ENCODE results near the gene LIG1. TPM values are rescaled to one million over a fixed set of nuclear protein-coding genes. Genes with fewer than 3 reads are reported as not detected.

The LIG1 gene
- total and polyA plus RNA-seq, 2 experiments from 2014 or later: 79.3 to 96.9 TPM

- Mint-ChIP-seq H3K4me1 (peaks cover 27% of the 10 kb centered on the region), H3K27ac (no peak overlapping the region; the same call in 1 of the 2 replicates), H3K4me3 (no peak overlapping the region), H3K9me3 (peaks cover 11% of the 10 kb centered on the region; the same call in 1 of the 3 replicates), H3K27me3 (ENCODE audit: insufficient read depth, low read depth, poor library complexity) (peaks cover 15% of the 10 kb centered on the region), H3K36me3 (ENCODE audit: low read depth) (peaks cover 25% of the 10 kb centered on the region)
- Histone ChIP-seq H3K36me3 (ENCODE audit: insufficient read depth) (no peaks in the 10 kb centered on the region), H4K20me1 (replicated peaks; ENCODE audit: insufficient read depth) (no peaks in the 10 kb centered on the region), H3K79me2 (replicated peaks; ENCODE audit: insufficient read depth) (no peaks in the 10 kb centered on the region), H2AFZ (no peak overlapping the region), H3K4me3 (no peak overlapping the region), H3K27ac (ENCODE audit: low read depth) (no peak overlapping the region), H3K27me3 (ENCODE audit: insufficient read depth) (no peaks in the 10 kb centered on the region), H3K9me2 (ENCODE audit: insufficient read depth) (no peaks in the 10 kb centered on the region; the same call in 1 of the 2 replicates), H3K4me2 (no peak overlapping the region), H3F3A (replicated peaks; ENCODE audit: low read depth) (no peaks in the 10 kb centered on the region; the same call in 1 of the 2 replicates), H3K4me1 (ENCODE audit: insufficient read depth) (no peaks in the 10 kb centered on the region; the same call in 1 of the 2 replicates)
- TF ChIP-seq, protein P1, sequence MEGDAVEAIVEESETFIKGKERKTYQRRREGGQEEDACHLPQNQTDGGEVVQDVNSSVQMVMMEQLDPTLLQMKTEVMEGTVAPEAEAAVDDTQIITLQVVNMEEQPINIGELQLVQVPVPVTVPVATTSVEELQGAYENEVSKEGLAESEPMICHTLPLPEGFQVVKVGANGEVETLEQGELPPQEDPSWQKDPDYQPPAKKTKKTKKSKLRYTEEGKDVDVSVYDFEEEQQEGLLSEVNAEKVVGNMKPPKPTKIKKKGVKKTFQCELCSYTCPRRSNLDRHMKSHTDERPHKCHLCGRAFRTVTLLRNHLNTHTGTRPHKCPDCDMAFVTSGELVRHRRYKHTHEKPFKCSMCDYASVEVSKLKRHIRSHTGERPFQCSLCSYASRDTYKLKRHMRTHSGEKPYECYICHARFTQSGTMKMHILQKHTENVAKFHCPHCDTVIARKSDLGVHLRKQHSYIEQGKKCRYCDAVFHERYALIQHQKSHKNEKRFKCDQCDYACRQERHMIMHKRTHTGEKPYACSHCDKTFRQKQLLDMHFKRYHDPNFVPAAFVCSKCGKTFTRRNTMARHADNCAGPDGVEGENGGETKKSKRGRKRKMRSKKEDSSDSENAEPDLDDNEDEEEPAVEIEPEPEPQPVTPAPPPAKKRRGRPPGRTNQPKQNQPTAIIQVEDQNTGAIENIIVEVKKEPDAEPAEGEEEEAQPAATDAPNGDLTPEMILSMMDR (conservative IDR thresholded peaks at IDR 0.05; ENCODE audit: low read depth in 2 of 2): peak; percentile 67 to 72
- TF ChIP-seq ZNF331 (CRISPR knock-in tag; IDR thresholded peaks at IDR 0.05; ENCODE audit: low read depth): no peak
- DNase-seq (ENCODE audit: low spot score) (peak; percentile 76), ATAC-seq (no peak; the same call in 1 of the 3 replicates)
These were observed 24.1 kb upstream of the LIG1 start for GRCh38 chr19:48194041-48194843.

DNA sequence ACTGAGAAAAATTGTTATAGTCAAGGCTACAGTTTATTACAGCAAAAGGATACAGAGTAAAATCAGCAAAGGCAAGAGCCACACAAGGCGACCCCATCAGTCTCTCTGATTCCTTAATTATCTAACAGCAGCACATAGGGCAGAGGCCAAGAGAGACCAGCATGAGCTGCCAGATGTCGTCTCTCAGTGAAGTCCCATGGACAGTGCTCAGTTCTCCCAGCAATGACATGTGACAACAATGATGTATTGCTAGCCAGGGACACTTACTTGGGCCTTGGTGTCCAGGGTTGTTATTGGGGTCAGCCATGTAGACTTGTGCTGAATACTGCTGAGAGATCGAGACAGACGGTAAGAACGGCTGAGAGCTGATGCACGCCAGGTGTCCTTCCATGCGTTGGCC, 22.6 kb upstream of the LIG1 start:
- H3K36me3 ChIP-seq (ENCODE audit: insufficient read depth): no peaks in the 10 kb centered on the region
- Mint-ChIP-seq H3K36me3 (ENCODE audit: low read depth) (peaks cover 40% of the 10 kb centered on the region), H3K27ac (no peak overlapping the region), H3K4me3 (no peak overlapping the region), H3K9me3 (peaks cover 20% of the 10 kb centered on the region; the same call in 2 of the 3 replicates), H3K27me3 (ENCODE audit: insufficient read depth, low read depth, poor library complexity) (peaks cover 22% of the 10 kb centered on the region), H3K4me1 (peaks cover 27% of the 10 kb centered on the region)
- H3F3A ChIP-seq (replicated peaks; ENCODE audit: low read depth): no peaks in the 10 kb centered on the region; the same call in 1 of the 2 replicates
- no peak for ATAC-seq
- H3K79me2 ChIP-seq (replicated peaks; ENCODE audit: insufficient read depth): no peaks in the 10 kb centered on the region
- no peaks in the 10 kb centered on the region; the same call in 1 of the 2 replicates for H3K9me2 ChIP-seq (ENCODE audit: insufficient read depth)
- no peak overlapping the region for H2AFZ ChIP-seq
- H3K27me3 ChIP-seq (ENCODE audit: insufficient read depth): no peaks in the 10 kb centered on the region
- H3K4me1 ChIP-seq (ENCODE audit: insufficient read depth): no peaks in the 10 kb centered on the region; the same call in 1 of the 2 replicates
- no peak for DNase-seq (ENCODE audit: low spot score)
- H4K20me1 ChIP-seq (replicated peaks; ENCODE audit: insufficient read depth): no peaks in the 10 kb centered on the region
- H3K4me2 ChIP-seq: no peak overlapping the region
- no peak overlapping the region for H3K4me3 ChIP-seq
- H3K27ac ChIP-seq (ENCODE audit: low read depth): no peak overlapping the region
- TF ChIP-seq, protein P2, sequence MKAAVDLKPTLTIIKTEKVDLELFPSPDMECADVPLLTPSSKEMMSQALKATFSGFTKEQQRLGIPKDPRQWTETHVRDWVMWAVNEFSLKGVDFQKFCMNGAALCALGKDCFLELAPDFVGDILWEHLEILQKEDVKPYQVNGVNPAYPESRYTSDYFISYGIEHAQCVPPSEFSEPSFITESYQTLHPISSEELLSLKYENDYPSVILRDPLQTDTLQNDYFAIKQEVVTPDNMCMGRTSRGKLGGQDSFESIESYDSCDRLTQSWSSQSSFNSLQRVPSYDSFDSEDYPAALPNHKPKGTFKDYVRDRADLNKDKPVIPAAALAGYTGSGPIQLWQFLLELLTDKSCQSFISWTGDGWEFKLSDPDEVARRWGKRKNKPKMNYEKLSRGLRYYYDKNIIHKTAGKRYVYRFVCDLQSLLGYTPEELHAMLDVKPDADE (IDR thresholded peaks at IDR 0.05): no peak
- TF ChIP-seq, protein P1 (conservative IDR thresholded peaks at IDR 0.05; ENCODE audit: low read depth in 2 of 2): no peak
- no peak for TF ChIP-seq ZNF331 (CRISPR knock-in tag; IDR thresholded peaks at IDR 0.05; ENCODE audit: low read depth)
- no peak for TF ChIP-seq EZH2phosphoT487 (IDR thresholded peaks at IDR 0.05; ENCODE audit: unreplicated experiment)
- no peak for TF ChIP-seq ZNF114 (CRISPR knock-in tag; IDR thresholded peaks at IDR 0.05)
- no peak for TF ChIP-seq REST (IDR thresholded peaks at IDR 0.05; ENCODE audit: unreplicated experiment)
